ENCODE results near the gene PAH. TPM values are rescaled to one million over a fixed set of nuclear protein-coding genes. Genes with fewer than 3 reads are reported as not detected.

PAH gene
- polyA plus RNA-seq, 2 of the 4 experiments (the other 2 are of a cell fraction), result not detected

DNA sequence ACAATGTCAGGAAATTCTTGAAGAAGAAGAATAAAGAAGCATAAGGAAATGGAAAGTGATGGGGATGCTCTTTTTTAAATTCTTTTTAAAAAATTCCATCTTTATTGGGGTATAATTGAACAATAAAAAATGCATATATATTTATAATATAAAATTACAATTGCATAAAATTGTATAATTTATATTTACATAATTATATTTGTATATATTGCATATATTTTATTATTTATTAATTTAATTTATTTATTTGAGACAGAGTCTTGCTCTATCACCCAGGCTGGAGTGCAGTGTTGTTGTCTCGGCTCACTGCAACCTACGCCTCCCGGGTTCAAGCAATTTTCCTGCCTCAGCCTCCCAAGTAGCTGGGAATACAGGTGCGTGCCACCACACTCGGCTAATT lies 36.3 kb downstream of the PAH start:
- no peak overlapping the region for H3K27ac ChIP-seq
- ChIA-PET POLR2A (no interaction called here), CTCF (no interaction called here)
- no peak overlapping the region for H3K4me2 ChIP-seq
- no peak for DNase-seq (ENCODE audit: low read depth in 1 of 2, low spot score in 1 of 2)
- no peak for ATAC-seq
- WGBS (ENCODE audit: missing lambda C conversion rate), result 63% methylated on average over 5 of the region's 5 CpGs
- FAIRE-seq, result no peak
- no peaks in the 10 kb centered on the region for H3K9me3 ChIP-seq
- TF ChIP-seq RARB (CRISPR knock-in tag; IDR thresholded peaks at IDR 0.05) (no peak), CEBPB (IDR thresholded peaks at IDR 0.05) (no peak), FOXS1 (CRISPR knock-in tag; IDR thresholded peaks at IDR 0.05) (no peak), RAD21 (conservative IDR thresholded peaks at IDR 0.05 in 1 of 2, IDR thresholded peaks at IDR 0.05 in 1 of 2) (no peak), ZC3H11A (IDR thresholded peaks at IDR 0.05) (no peak), POLR2A (IDR thresholded peaks at IDR 0.05; ENCODE audit: low read length) (no peak), PHF8 (IDR thresholded peaks at IDR 0.05; ENCODE audit: borderline replicate concordance, low read depth) (no peak), EHF (CRISPR knock-in tag; IDR thresholded peaks at IDR 0.05) (no peak), FOSB (CRISPR knock-in tag; IDR thresholded peaks at IDR 0.05) (no peak), JUN (IDR thresholded peaks at IDR 0.05) (no peak), ZNF302 (CRISPR knock-in tag; IDR thresholded peaks at IDR 0.05) (no peak), HOXB13 (CRISPR knock-in tag; IDR thresholded peaks at IDR 0.05; ENCODE audit: low read depth) (no peak), MAFK (IDR thresholded peaks at IDR 0.05; ENCODE audit: partially characterized antibody) (no peak)
- TF ChIP-seq, protein P1, sequence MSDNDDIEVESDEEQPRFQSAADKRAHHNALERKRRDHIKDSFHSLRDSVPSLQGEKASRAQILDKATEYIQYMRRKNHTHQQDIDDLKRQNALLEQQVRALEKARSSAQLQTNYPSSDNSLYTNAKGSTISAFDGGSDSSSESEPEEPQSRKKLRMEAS (IDR thresholded peaks at IDR 0.05), result no peak
- TF ChIP-seq, protein P2, sequence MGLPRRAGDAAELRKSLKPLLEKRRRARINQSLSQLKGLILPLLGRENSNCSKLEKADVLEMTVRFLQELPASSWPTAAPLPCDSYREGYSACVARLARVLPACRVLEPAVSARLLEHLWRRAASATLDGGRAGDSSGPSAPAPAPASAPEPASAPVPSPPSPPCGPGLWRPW (IDR thresholded peaks at IDR 0.05), result no peak
- H3K4me3 ChIP-seq, result no peak overlapping the region
- no peaks in the 10 kb centered on the region for H3K4me1 ChIP-seq

DNA sequence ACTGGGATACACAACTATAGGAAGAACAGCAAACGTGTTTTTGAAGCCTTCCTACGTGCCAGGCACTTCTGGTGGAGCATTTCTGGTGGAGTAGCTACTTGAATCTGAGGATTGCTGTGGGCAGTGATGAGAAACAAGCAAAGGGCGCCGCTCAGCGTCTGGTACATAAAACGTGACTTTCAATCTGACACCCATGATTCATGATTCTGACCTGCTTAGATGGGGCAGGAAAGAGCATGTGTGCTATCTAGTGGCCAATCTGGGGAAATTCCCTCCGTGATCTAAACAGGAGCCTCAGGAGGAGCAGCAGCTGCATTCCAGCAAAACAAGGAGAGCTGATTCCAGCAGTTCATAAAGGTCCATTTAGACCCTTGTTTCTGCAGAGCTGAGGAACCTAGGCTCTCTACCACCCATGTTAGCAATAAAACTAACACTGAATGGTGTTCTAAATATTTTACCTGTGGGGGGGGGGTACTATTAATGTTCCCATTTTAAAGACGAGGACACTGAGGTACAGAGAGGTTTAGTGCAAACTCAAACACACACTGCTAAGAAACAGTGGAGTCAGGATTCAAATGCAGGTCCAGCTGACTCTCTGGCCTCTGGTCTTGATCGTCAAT lies 37.8 kb downstream of the PAH start:
- DNase-seq (ENCODE audit: low read depth in 1 of 2, low spot score in 1 of 2) (peak; percentile 75 to 91), FAIRE-seq (no peak), ATAC-seq (peak; percentile 89 to 95)
- no peaks in the 10 kb centered on the region for H3K9me3 ChIP-seq
- ChIA-PET CTCF (interaction anchor here (0.5 to 2.5 kb wide), 33 partner anchors 9 to 1308 kb away, joined by 3 to 10 read pairs (median 3); no protein-coding TSS in a partner anchor), POLR2A (no interaction called here)
- H3K4me1 ChIP-seq, result no peaks in the 10 kb centered on the region
- H3K4me3 ChIP-seq, result no peak overlapping the region
- TF ChIP-seq CHD4 (IDR thresholded peaks at IDR 0.05; ENCODE audit: borderline replicate concordance) (no peak), HOXB5 (CRISPR knock-in tag; IDR thresholded peaks at IDR 0.05) (peak; percentile 98), HDAC2 (IDR thresholded peaks at IDR 0.05) (no peak), TFCP2L1 (CRISPR knock-in tag; IDR thresholded peaks at IDR 0.05) (no peak), RNF2 (IDR thresholded peaks at IDR 0.05; ENCODE audit: borderline replicate concordance, low read depth) (no peak), MYC (IDR thresholded peaks at IDR 0.05; ENCODE audit: borderline replicate concordance, low read length) (no peak), RCOR1 (IDR thresholded peaks at IDR 0.05; ENCODE audit: low read depth, low read length) (no peak), ZNF302 (CRISPR knock-in tag; IDR thresholded peaks at IDR 0.05) (no peak), FOSL2 (IDR thresholded peaks at IDR 0.05) (no peak), FOSL2 (CRISPR knock-in tag; IDR thresholded peaks at IDR 0.05) (peak; percentile 72; the same call in 1 of the 2 replicates), ZC3H11A (IDR thresholded peaks at IDR 0.05) (no peak), PHF8 (IDR thresholded peaks at IDR 0.05; ENCODE audit: borderline replicate concordance, low read depth) (no peak), SMC3 (IDR thresholded peaks at IDR 0.05) (peak; percentile 81), NFE2L2 (conservative IDR thresholded peaks at IDR 0.05; ENCODE audit: low read length) (no peak), HOXB13 (CRISPR knock-in tag; IDR thresholded peaks at IDR 0.05; ENCODE audit: low read depth) (no peak), RAD21 (conservative IDR thresholded peaks at IDR 0.05 in 1 of 2, IDR thresholded peaks at IDR 0.05 in 1 of 2) (peak; percentile 85 to 90), BHLHE40 (IDR thresholded peaks at IDR 0.05; ENCODE audit: low read depth, low read length) (peak; percentile 87), CEBPB (IDR thresholded peaks at IDR 0.05) (no peak)
- TF ChIP-seq, protein P3, sequence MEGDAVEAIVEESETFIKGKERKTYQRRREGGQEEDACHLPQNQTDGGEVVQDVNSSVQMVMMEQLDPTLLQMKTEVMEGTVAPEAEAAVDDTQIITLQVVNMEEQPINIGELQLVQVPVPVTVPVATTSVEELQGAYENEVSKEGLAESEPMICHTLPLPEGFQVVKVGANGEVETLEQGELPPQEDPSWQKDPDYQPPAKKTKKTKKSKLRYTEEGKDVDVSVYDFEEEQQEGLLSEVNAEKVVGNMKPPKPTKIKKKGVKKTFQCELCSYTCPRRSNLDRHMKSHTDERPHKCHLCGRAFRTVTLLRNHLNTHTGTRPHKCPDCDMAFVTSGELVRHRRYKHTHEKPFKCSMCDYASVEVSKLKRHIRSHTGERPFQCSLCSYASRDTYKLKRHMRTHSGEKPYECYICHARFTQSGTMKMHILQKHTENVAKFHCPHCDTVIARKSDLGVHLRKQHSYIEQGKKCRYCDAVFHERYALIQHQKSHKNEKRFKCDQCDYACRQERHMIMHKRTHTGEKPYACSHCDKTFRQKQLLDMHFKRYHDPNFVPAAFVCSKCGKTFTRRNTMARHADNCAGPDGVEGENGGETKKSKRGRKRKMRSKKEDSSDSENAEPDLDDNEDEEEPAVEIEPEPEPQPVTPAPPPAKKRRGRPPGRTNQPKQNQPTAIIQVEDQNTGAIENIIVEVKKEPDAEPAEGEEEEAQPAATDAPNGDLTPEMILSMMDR (IDR thresholded peaks at IDR 0.05), result peak; percentile 90
- TF ChIP-seq, protein P4, sequence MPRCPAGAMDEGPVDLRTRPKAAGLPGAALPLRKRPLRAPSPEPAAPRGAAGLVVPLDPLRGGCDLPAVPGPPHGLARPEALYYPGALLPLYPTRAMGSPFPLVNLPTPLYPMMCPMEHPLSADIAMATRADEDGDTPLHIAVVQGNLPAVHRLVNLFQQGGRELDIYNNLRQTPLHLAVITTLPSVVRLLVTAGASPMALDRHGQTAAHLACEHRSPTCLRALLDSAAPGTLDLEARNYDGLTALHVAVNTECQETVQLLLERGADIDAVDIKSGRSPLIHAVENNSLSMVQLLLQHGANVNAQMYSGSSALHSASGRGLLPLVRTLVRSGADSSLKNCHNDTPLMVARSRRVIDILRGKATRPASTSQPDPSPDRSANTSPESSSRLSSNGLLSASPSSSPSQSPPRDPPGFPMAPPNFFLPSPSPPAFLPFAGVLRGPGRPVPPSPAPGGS (IDR thresholded peaks at IDR 0.05), result no peak
- TF ChIP-seq, protein P5, sequence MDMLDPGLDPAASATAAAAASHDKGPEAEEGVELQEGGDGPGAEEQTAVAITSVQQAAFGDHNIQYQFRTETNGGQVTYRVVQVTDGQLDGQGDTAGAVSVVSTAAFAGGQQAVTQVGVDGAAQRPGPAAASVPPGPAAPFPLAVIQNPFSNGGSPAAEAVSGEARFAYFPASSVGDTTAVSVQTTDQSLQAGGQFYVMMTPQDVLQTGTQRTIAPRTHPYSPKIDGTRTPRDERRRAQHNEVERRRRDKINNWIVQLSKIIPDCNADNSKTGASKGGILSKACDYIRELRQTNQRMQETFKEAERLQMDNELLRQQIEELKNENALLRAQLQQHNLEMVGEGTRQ (IDR thresholded peaks at IDR 0.05), result no peak
- TF ChIP-seq, protein P2 (IDR thresholded peaks at IDR 0.05), result no peak
- TF ChIP-seq, protein P1 (IDR thresholded peaks at IDR 0.05), result peak; percentile 64
- peak overlapping the region; percentile 68 for H3K4me2 ChIP-seq
- H3K27ac ChIP-seq, result 0 out of 6 replicates have a peak overlapping the region, but pooled peaks of 1 of the 2 experiments have one; percentile 13
- WGBS (ENCODE audit: missing lambda C conversion rate), result 9% methylated on average over 9 of the region's 9 CpGs
